HG03108 (cell line): Measurements from ENCODE around the gene MRFAP1.

ENCODE experiments used
- ATAC-seq: cut with Tn5 transposase; IDR thresholded peaks from one replicate; pipeline ENCODE4 v1.9.1; 2021; ENCODE audit warnings: moderate library complexity; ENCODE audit not compliant: unreplicated experiment

The MRFAP1 gene

DNA sequence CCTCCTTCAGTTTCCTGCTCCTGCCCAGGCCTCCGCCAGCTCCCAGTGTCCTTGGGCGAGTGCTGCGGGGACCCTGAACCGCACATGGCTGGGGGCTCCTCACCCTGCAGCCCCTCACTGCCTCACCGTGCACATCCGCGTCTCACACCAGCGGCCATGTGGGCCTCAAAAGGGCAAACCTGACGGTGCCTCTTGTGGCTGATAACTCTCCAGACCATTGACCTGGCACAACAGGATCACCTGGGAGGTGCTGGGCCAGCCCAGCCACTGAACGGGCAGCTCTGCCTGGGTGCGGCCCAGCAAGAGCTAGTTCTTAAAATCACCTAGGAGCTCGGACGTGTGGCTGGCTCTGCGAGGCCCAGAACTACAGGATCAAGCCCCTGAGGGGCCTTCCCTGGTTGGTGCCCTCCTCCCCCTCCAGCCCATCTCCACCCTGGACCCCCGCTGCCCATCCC, 49.0 kb downstream of the MRFAP1 start:
- ATAC-seq: no peak
